ENCODE data around the gene FGD3. TPM values are rescaled to one million over a fixed set of nuclear protein-coding genes. Genes with fewer than 3 reads are reported as not detected.

Gene FGD3
- total and polyA plus RNA-seq, 4 donors = 5.8 to 17.2 (median 10.8) TPM

DNA sequence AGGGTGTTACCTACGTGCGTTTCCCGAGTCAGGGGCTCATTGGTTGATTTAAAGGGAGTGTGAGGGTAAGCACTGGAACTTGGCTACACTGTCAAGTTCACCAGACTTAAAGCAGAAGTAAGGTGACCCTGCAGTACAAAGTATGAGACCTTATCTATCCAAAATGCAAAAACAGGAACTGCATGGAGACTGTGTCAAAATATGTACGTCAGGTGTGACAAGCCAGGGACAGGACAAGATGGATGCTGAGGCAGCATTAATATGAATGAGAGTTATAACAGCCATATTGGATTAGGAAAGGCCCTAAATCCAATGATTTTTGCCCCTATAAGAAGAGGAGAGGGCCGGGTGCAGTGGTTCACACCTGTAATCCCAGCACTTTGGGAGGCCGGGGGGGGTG lies 95.8 kb downstream of the FGD3 start:
- WGBS (ENCODE audit: insufficient coverage) = 96% methylated on average over 4 of the region's 6 CpGs
- no peaks in the 10 kb centered on the region for H3K36me3 ChIP-seq (ENCODE audit: control insufficient read depth, insufficient read depth, low read length)
- H3K4me3 ChIP-seq (ENCODE audit: low read depth, low read length) = no peak overlapping the region
- no peaks in the 10 kb centered on the region for H3K27me3 ChIP-seq (ENCODE audit: control insufficient read depth, insufficient read depth, low read length)
- H3K9me3 ChIP-seq (ENCODE audit: control insufficient read depth, insufficient read depth, low read length) = peaks cover 2% of the 10 kb centered on the region
- peaks cover 3% of the 10 kb centered on the region for H3K4me1 ChIP-seq (ENCODE audit: control insufficient read depth, insufficient read depth, low read length)
- DNase-seq (ENCODE audit: low read depth in 4 of 6, low spot score in 6 of 6) = no peak
- H3K27ac ChIP-seq (ENCODE audit: low read depth, low read length) = no peak overlapping the region

- 90% methylated on average over 2 of the region's 2 CpGs for WGBS (ENCODE audit: insufficient coverage)
Observed at GRCh38 chr9:93045521-93045920, 98.2 kb downstream of the FGD3 start.

GRCh38 chr9:93048566-93049448 lies 101.5 kb downstream of the FGD3 start:
- Histone ChIP-seq H3K4me3 (ENCODE audit: low read depth, low read length) (no peak overlapping the region), H3K9me3 (ENCODE audit: control insufficient read depth, insufficient read depth, low read length) (peaks cover 2% of the 10 kb centered on the region), H3K27ac (ENCODE audit: low read depth, low read length) (no peak overlapping the region), H3K4me1 (ENCODE audit: control insufficient read depth, insufficient read depth, low read length) (peaks cover 7% of the 10 kb centered on the region), H3K27me3 (ENCODE audit: control insufficient read depth, insufficient read depth, low read length) (no peaks in the 10 kb centered on the region), H3K36me3 (ENCODE audit: control insufficient read depth, insufficient read depth, low read length) (no peaks in the 10 kb centered on the region)
- no peak for DNase-seq (ENCODE audit: low read depth in 4 of 6, low spot score in 6 of 6)
- 89% methylated on average over 7 of the region's 8 CpGs for WGBS (ENCODE audit: insufficient coverage)

More at GRCh38 chr9:93045521-93045920, 98.2 kb downstream of the FGD3 start:
- no peaks in the 10 kb centered on the region for H3K27me3 ChIP-seq (ENCODE audit: control insufficient read depth, insufficient read depth, low read length)
- peaks cover 2% of the 10 kb centered on the region for H3K9me3 ChIP-seq (ENCODE audit: control insufficient read depth, insufficient read depth, low read length)
- H3K27ac ChIP-seq (ENCODE audit: low read depth, low read length) = no peak overlapping the region
- no peak for DNase-seq (ENCODE audit: low read depth in 4 of 6, low spot score in 6 of 6)
- no peaks in the 10 kb centered on the region for H3K36me3 ChIP-seq (ENCODE audit: control insufficient read depth, insufficient read depth, low read length)
- no peaks in the 10 kb centered on the region for H3K4me1 ChIP-seq (ENCODE audit: control insufficient read depth, insufficient read depth, low read length)
- no peak overlapping the region for H3K4me3 ChIP-seq (ENCODE audit: low read depth, low read length)

GRCh38 chr9:93049491-93049890 lies 102.2 kb downstream of the FGD3 start:
- H3K27ac ChIP-seq (ENCODE audit: low read depth, low read length) = no peak overlapping the region
- no peak overlapping the region for H3K4me3 ChIP-seq (ENCODE audit: low read depth, low read length)
- peaks cover 7% of the 10 kb centered on the region for H3K4me1 ChIP-seq (ENCODE audit: control insufficient read depth, insufficient read depth, low read length)
- H3K9me3 ChIP-seq (ENCODE audit: control insufficient read depth, insufficient read depth, low read length) = peaks cover 2% of the 10 kb centered on the region
- 83% methylated on average over 4 of the region's 4 CpGs for WGBS (ENCODE audit: insufficient coverage)
- H3K36me3 ChIP-seq (ENCODE audit: control insufficient read depth, insufficient read depth, low read length) = no peaks in the 10 kb centered on the region
- no peak for DNase-seq (ENCODE audit: low read depth in 4 of 6, low spot score in 6 of 6)
- no peaks in the 10 kb centered on the region for H3K27me3 ChIP-seq (ENCODE audit: control insufficient read depth, insufficient read depth, low read length)

- Histone ChIP-seq H3K4me1 (ENCODE audit: control insufficient read depth, insufficient read depth, low read length) (peaks cover 10% of the 10 kb centered on the region), H3K27me3 (ENCODE audit: control insufficient read depth, insufficient read depth, low read length) (no peaks in the 10 kb centered on the region), H3K9me3 (ENCODE audit: control insufficient read depth, insufficient read depth, low read length) (peaks cover 2% of the 10 kb centered on the region), H3K36me3 (ENCODE audit: control insufficient read depth, insufficient read depth, low read length) (no peaks in the 10 kb centered on the region), H3K4me3 (ENCODE audit: low read depth, low read length) (no peak overlapping the region), H3K27ac (ENCODE audit: low read depth, low read length) (no peak overlapping the region)
- no peak for DNase-seq (ENCODE audit: low read depth in 4 of 6, low spot score in 6 of 6)
- WGBS (ENCODE audit: insufficient coverage) = 90% methylated on average over 4 of the region's 4 CpGs
Observed at GRCh38 chr9:93050231-93050630, 102.9 kb downstream of the FGD3 start.

DNA sequence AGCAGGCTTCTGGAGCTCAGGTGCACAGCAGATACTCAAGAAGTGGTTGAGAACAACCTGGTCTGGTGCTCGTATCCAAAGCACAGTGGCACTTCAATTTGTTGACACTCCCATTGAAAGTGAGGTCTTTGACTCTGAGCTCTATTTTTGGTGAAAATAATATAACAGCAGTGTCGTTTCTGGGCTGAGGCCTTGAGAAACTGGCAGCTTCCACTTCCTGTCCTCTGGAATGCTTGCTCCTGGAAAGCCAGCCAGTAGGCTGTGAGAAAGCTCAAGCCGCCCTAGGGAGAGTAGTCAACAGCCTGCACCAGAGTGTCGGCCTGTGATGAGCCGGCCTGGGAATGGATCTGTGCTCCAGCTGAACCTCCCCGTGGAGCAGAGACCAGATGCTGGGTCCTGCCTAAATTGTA lies 104.4 kb downstream of the FGD3 start:
- no peaks in the 10 kb centered on the region for H3K36me3 ChIP-seq (ENCODE audit: control insufficient read depth, insufficient read depth, low read length)
- no peaks in the 10 kb centered on the region for H3K9me3 ChIP-seq (ENCODE audit: control insufficient read depth, insufficient read depth, low read length)
- no peaks in the 10 kb centered on the region for H3K27me3 ChIP-seq (ENCODE audit: control insufficient read depth, insufficient read depth, low read length)
- H3K27ac ChIP-seq (ENCODE audit: low read depth, low read length) = peak overlapping the region; percentile 25
- peaks cover 10% of the 10 kb centered on the region for H3K4me1 ChIP-seq (ENCODE audit: control insufficient read depth, insufficient read depth, low read length)
- peak in 1 of 6 donors; percentile 48 for DNase-seq (ENCODE audit: low read depth in 4 of 6, low spot score in 6 of 6)
- 93% methylated on average over 5 of the region's 6 CpGs for WGBS (ENCODE audit: insufficient coverage)
- no peak overlapping the region for H3K4me3 ChIP-seq (ENCODE audit: low read depth, low read length)

DNA sequence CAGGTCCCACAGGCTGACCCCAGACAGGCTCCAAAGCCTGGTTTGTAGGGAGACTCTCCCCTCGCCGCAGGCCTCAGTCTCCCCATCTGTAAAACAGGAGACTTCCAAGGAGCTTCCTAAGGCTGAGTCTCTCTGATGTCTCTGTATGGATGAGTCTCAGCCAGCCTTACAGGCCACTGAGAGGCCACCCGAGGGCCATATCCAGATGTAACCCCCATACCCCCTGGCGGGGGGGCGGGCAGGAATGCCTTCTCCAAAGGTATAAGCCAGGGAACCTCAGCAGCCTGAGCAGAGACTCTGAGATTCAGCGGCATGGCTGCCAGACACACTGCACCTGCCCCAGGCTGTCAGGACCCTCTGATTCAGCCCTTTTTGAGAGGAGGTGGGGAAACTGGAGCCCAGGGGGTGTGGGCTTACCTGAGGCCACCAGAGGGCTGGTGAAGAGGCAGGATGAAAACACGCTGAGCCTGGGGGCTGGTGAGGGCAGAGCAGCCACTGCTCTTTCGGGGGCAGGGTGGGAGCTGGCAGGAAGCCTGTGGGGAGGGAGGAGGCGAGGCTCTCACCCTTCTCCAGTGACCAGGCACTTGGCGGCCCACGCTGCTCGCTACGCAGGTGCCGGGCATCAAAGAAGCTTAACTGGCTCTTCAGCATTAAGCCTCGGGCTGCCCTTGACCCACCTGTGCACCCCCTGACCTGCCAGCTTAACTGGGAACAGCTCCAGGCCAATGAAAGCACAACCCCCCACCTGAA lies 105.6 kb downstream of the FGD3 start:
- H3K4me3 ChIP-seq (ENCODE audit: low read depth, low read length) = no peak overlapping the region
- no peaks in the 10 kb centered on the region for H3K36me3 ChIP-seq (ENCODE audit: control insufficient read depth, insufficient read depth, low read length)
- no peak for DNase-seq (ENCODE audit: low read depth in 4 of 6, low spot score in 6 of 6)
- peaks cover 10% of the 10 kb centered on the region for H3K4me1 ChIP-seq (ENCODE audit: control insufficient read depth, insufficient read depth, low read length)
- no peaks in the 10 kb centered on the region for H3K27me3 ChIP-seq (ENCODE audit: control insufficient read depth, insufficient read depth, low read length)
- no peaks in the 10 kb centered on the region for H3K9me3 ChIP-seq (ENCODE audit: control insufficient read depth, insufficient read depth, low read length)
- H3K27ac ChIP-seq (ENCODE audit: low read depth, low read length) = no peak overlapping the region
- 73% methylated on average over 14 of the region's 15 CpGs for WGBS (ENCODE audit: insufficient coverage)

DNA sequence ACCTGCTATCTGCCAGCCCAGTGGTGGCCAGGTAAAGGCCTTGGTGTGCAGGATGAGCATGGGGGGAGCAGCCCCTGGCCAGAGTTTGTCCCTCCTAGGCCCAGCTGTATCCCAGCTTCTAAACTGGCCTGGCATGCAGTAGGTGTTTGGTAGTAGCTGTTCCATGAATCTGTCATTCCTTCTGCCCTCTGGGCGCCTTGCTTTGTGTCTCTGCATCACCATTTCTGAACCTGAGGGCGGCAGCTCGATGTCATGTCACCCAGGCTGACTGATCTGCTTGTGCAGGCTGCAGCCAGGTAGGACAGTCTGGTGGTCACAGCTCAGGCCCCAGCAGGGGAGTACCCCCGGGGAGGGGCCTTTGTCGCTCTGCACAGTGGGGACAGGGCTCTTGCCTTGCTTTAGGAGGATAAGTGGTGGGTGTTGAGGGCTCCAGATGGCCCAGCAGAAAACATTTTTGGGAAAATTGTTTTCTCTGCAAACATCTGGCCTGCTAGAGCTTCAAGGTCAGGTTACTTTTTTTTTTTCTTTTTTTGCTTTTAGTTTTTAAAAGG lies 106.5 kb downstream of the FGD3 start:
- Histone ChIP-seq H3K9me3 (ENCODE audit: control insufficient read depth, insufficient read depth, low read length) (no peaks in the 10 kb centered on the region), H3K27me3 (ENCODE audit: control insufficient read depth, insufficient read depth, low read length) (no peaks in the 10 kb centered on the region), H3K4me1 (ENCODE audit: control insufficient read depth, insufficient read depth, low read length) (peaks cover 15% of the 10 kb centered on the region), H3K4me3 (ENCODE audit: low read depth, low read length) (no peak overlapping the region), H3K36me3 (ENCODE audit: control insufficient read depth, insufficient read depth, low read length) (no peaks in the 10 kb centered on the region), H3K27ac (ENCODE audit: low read depth, low read length) (no peak overlapping the region)
- 65% methylated on average over 5 of the region's 5 CpGs for WGBS (ENCODE audit: insufficient coverage)
- no peak for DNase-seq (ENCODE audit: low read depth in 4 of 6, low spot score in 6 of 6)

DNA sequence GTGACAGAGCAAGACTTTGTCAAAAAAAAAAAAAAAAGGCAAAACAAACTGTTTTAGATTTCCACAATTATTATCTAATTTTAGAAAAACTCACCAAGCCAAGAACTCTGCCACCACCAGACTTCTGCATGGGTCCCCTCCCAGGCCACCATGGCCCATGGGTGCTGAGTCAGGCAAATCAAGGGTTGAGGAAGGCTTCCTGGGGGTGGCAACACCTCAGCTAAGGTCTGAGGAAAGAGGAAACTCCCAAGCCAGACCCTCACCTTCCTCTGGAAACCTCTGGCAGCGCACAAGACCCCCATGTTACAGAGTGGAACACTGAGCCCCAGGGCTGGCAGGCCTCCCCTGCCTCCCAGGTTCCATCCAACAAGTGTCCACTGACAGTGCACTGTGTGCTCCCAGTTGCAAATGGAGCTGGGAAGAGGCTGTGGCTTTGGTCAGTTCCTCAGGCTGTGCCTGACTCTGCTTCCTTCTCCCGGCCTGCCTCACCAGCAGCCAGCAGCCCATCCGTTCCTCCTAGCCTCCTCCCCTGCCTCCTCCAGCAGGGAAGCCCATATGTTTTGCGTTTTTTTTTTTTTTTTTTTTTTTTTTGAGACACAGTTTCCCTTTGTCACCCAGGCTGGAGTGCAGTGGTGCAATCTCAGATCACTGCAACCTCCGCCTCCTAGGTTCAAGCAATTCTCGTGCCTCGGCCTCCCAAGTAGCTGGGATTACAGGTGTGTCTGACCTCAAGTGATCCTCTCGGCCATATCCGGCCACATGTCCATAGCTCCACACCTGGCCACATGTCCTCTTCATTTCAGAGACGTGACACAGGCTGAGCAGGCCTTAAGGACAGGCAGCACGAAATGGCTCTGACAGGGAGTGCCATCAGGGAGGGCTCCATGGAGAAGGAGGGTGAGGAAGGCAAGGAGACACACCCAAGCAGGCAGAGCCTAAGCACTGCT lies 107.7 kb downstream of the FGD3 start:
- no peak overlapping the region for H3K27ac ChIP-seq (ENCODE audit: low read depth, low read length)

More for the DNA sequence above, 107.7 kb downstream of the FGD3 start:
- no peaks in the 10 kb centered on the region for H3K9me3 ChIP-seq (ENCODE audit: control insufficient read depth, insufficient read depth, low read length)
- 69% methylated on average over 10 of the region's 11 CpGs for WGBS (ENCODE audit: insufficient coverage)
- no peak for DNase-seq (ENCODE audit: low read depth in 4 of 6, low spot score in 6 of 6)
- H3K4me3 ChIP-seq (ENCODE audit: low read depth, low read length) = no peak overlapping the region
- peaks cover 9% of the 10 kb centered on the region for H3K27me3 ChIP-seq (ENCODE audit: control insufficient read depth, insufficient read depth, low read length)
- no peaks in the 10 kb centered on the region for H3K36me3 ChIP-seq (ENCODE audit: control insufficient read depth, insufficient read depth, low read length)
- H3K4me1 ChIP-seq (ENCODE audit: control insufficient read depth, insufficient read depth, low read length) = peaks cover 15% of the 10 kb centered on the region

Measured in spinal cord (tissue), 10 donors.